NB4 (cell line): ENCODE results near the gene AMZ2.

ENCODE experiments used
- MYC ChIP-seq: IDR thresholded peaks from 2 replicates; pipeline ENCODE4 v1.6.1; 2011; ENCODE audit warnings: low read depth, low read length
- POLR2A ChIP-seq: IDR thresholded peaks from 2 replicates; pipeline ENCODE4 v1.6.1; 2011; ENCODE audit warnings: mild to moderate bottlenecking; ENCODE audit not compliant: insufficient read length; ENCODE audit errors: extremely low read depth
- TF ChIP-seq, protein P1 (sequence below): IDR thresholded peaks from one replicate; pipeline ENCODE4 v1.5.1; 2012; ENCODE audit warnings: low read depth, low read length

DNA sequence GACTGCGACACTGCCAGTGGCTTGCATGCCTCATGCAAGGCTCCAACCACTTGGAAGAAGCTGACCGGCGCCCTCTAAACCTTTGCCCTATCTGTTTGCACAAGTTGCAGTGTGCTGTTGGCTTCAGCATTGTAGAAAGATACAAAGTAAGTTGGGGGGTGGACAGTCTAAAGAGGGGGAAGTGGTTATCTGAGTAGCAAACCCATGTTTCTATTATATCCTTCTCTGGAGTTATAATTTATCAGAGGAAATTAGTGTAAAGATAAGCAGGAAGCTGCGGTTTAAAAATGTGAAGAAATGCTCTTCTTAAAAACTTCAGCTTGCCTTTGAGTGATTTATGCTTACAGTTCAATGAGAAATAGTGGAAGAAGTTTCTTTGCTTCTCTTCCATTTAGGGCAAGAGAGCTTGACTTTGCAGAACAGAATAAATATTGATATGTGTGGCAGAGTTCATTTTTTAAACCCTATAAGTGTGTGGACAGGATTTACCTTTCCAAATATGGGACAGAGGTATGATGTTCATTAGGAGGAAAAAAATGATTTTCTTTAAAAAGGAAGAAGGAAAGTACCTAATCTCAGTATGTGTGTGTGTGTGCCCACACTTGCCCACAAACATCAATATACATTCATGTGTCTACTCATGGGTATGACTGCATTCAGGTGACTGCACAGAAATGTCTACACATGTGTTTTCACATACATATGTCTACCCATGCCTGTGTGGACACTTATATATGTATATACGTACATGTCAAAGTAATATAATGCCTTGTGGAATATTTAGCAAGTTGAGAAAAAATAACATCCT, 8.1 kb downstream of the AMZ2 start:
- TF ChIP-seq, protein P1, sequence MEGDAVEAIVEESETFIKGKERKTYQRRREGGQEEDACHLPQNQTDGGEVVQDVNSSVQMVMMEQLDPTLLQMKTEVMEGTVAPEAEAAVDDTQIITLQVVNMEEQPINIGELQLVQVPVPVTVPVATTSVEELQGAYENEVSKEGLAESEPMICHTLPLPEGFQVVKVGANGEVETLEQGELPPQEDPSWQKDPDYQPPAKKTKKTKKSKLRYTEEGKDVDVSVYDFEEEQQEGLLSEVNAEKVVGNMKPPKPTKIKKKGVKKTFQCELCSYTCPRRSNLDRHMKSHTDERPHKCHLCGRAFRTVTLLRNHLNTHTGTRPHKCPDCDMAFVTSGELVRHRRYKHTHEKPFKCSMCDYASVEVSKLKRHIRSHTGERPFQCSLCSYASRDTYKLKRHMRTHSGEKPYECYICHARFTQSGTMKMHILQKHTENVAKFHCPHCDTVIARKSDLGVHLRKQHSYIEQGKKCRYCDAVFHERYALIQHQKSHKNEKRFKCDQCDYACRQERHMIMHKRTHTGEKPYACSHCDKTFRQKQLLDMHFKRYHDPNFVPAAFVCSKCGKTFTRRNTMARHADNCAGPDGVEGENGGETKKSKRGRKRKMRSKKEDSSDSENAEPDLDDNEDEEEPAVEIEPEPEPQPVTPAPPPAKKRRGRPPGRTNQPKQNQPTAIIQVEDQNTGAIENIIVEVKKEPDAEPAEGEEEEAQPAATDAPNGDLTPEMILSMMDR: no peak
- TF ChIP-seq POLR2A: no peak
- TF ChIP-seq MYC: no peak
